H1 (cell line): ENCODE results near the gene CCDC88C. TPM values are rescaled to one million over a fixed set of nuclear protein-coding genes. Genes with fewer than 3 reads are reported as not detected.

Source experiments
- CHD7 ChIP-seq: fragments of 300-600 bp; sonication (generic); IDR thresholded peaks from 2 replicates; pipeline ENCODE4 v1.7.1; 2012; ENCODE audit warnings: low read length, moderate library complexity, mild to moderate bottlenecking, inconsistent platforms; ENCODE audit not compliant: insufficient replicate concordance
- CTBP2 ChIP-seq: IDR thresholded peaks from 2 replicates; pipeline ENCODE4 v1.7.0; 2011; ENCODE audit warnings: borderline replicate concordance, mild to moderate bottlenecking, moderate library complexity, mixed read lengths, low read length; ENCODE audit not compliant: insufficient read depth, insufficient read length
- EZH2 ChIP-seq: fragments of 200-600 bp; sonication (generic); IDR thresholded peaks from 2 replicates; pipeline ENCODE4 v1.7.1; 2012; ENCODE audit warnings: low read depth, mild to moderate bottlenecking, moderate library complexity, low read length, inconsistent platforms; ENCODE audit not compliant: severe bottlenecking
- GABPA ChIP-seq: IDR thresholded peaks from 2 replicates; pipeline ENCODE4 v1.6.1; 2011; ENCODE audit warnings: mild to moderate bottlenecking, low read length, moderate library complexity, borderline replicate concordance; ENCODE audit not compliant: insufficient read depth
- RNF2 ChIP-seq: fragments of 200-900, 300-1000 bp; sonication (generic); IDR thresholded peaks from 2 replicates; pipeline ENCODE4 v1.7.1; 2016; ENCODE audit warnings: borderline replicate concordance, low read depth, mild to moderate bottlenecking, antibody characterized with exemption, low read length; ENCODE audit not compliant: poor library complexity, severe bottlenecking; ENCODE audit errors: missing control alignments
- SRF ChIP-seq: IDR thresholded peaks from 2 replicates; pipeline ENCODE4 v1.6.1; 2011; ENCODE audit warnings: mild to moderate bottlenecking, low read depth, low read length, moderate library complexity
- TAF7 ChIP-seq: optimal IDR thresholded peaks from 2 replicates; pipeline ENCODE3; 2011; ENCODE audit warnings: low read depth, mild to moderate bottlenecking, inconsistent platforms, low read length, moderate library complexity, borderline replicate concordance
- ZNF274 ChIP-seq: IDR thresholded peaks from 2 replicates; pipeline ENCODE4 v1.7.0; 2012; ENCODE audit warnings: low read length, borderline replicate concordance; ENCODE audit errors: extremely low read depth
- polyA plus RNA-seq, 7 experiments: library from polyadenylated mRNA; depleted of rRNA in 3 of 7; stranded (reverse) in 5 of 7; unstranded in 2 of 7; fragments of >200 nt in 5 of 7; fragments of 200-250 nt in 2 of 7; gene quantifications; 1 replicate in 5 of 7; 2 replicates in 1 of 7; 4 replicates in 1 of 7; pipeline versions ENCODE4 v1.2.1 to v1.2.3, GENCODE V29; 2011 to 2013; ENCODE audit warnings: missing spikeins in 2 of 7, mixed read lengths in 2 of 7
- total RNA-seq: library from RNA; stranded (reverse); fragmentation: NEBNext Ultra II Directional; extraction: Animal tissue kit (Norgen Biotek cat#: 25700); gene quantifications from 2 replicates; pipeline ENCODE4 v1.2.1, GENCODE V29; 2021

Gene CCDC88C
- total and polyA plus RNA-seq, 2 of the 8 experiments (the other 6 are each of a cell fraction or from before 2014, with no cell fraction given), result 10.3 to 57.7 TPM

- TF ChIP-seq ZNF274 (no peak), CTBP2 (no peak), GABPA (no peak), TAF7 (no peak), CHD7 (no peak), RNF2 (no peak), SRF (no peak), EZH2 (no peak)
Measured at GRCh38 chr14:91417120-91417982, at the start of gene CCDC88C (continued).
